ENCODE measurements around the gene ABI2.
"Not testable (repeated sequence)": the region's sequence is repeated elsewhere in the genome, so short reads cannot be mapped to it uniquely, and the experiment has no call there.

ABI2 gene

GRCh38 chr2:203327901-203328759, at the start of gene ABI2:
TSS of gene ABI2 (plus strand) at chr2:203328394. CDS start at chr2:203328515, 121 bp downstream.
- peak; percentile 33 to 61 (median 53) for DNase-seq (ENCODE audit: low read depth in 2 of 3, low spot score in 2 of 3)

GRCh38 chr2:203279288-203279687, 48.9 kb upstream of the ABI2 start:
- no peak for DNase-seq (ENCODE audit: low read depth in 2 of 3, low spot score in 2 of 3)

- DNase-seq (ENCODE audit: low read depth in 2 of 3, low spot score in 2 of 3): no peak
Measured at GRCh38 chr2:203280428-203281064, 47.6 kb upstream of the ABI2 start.

- no peak for DNase-seq (ENCODE audit: low read depth in 2 of 3, low spot score in 2 of 3)
Measured at GRCh38 chr2:203282101-203282500, 46.1 kb upstream of the ABI2 start.

- no peak for DNase-seq (ENCODE audit: low read depth in 2 of 3, low spot score in 2 of 3)
Measured at GRCh38 chr2:203286532-203286931, 41.7 kb upstream of the ABI2 start.

GRCh38 chr2:203301667-203302066, 26.5 kb upstream of the ABI2 start:
- DNase-seq (ENCODE audit: low read depth in 2 of 3, low spot score in 2 of 3): no peak

- not testable (repeated sequence) for DNase-seq (ENCODE audit: low read depth in 2 of 3, low spot score in 2 of 3)
Measured at GRCh38 chr2:203302586-203302985, 25.6 kb upstream of the ABI2 start.

- DNase-seq (ENCODE audit: low read depth in 2 of 3, low spot score in 2 of 3): no peak
Measured at GRCh38 chr2:203310688-203311436, 17.3 kb upstream of the ABI2 start.

- DNase-seq (ENCODE audit: low read depth in 2 of 3, low spot score in 2 of 3): no peak
Measured at GRCh38 chr2:203326356-203326755, 1.8 kb upstream of the ABI2 start.

GRCh38 chr2:203327582-203327900, 653 bp upstream of the ABI2 start:
- DNase-seq (ENCODE audit: low read depth in 2 of 3, low spot score in 2 of 3): no peak

- DNase-seq (ENCODE audit: low read depth in 2 of 3, low spot score in 2 of 3): peak; percentile 6 to 26 (median 23)
Measured at GRCh38 chr2:203328760-203329540, 756 bp downstream of the ABI2 start.

GRCh38 chr2:203330434-203330833, 2.2 kb downstream of the ABI2 start:
- no peak for DNase-seq (ENCODE audit: low read depth in 2 of 3, low spot score in 2 of 3)

- no peak for DNase-seq (ENCODE audit: low read depth in 2 of 3, low spot score in 2 of 3)
Measured at GRCh38 chr2:203338322-203338721, 10.1 kb downstream of the ABI2 start.

- no peak for DNase-seq (ENCODE audit: low read depth in 2 of 3, low spot score in 2 of 3)
Measured at GRCh38 chr2:203340791-203341487, 12.7 kb downstream of the ABI2 start.

- DNase-seq (ENCODE audit: low read depth in 2 of 3, low spot score in 2 of 3): no peak
Measured at GRCh38 chr2:203341741-203342310, 13.6 kb downstream of the ABI2 start.

- DNase-seq (ENCODE audit: low read depth in 2 of 3, low spot score in 2 of 3): not testable (repeated sequence)
Measured at GRCh38 chr2:203342374-203342773, 14.2 kb downstream of the ABI2 start.

GRCh38 chr2:203344667-203345066, 16.5 kb downstream of the ABI2 start:
- DNase-seq (ENCODE audit: low read depth in 2 of 3, low spot score in 2 of 3): no peak

GRCh38 chr2:203346612-203347011, 18.4 kb downstream of the ABI2 start:
- no peak for DNase-seq (ENCODE audit: low read depth in 2 of 3, low spot score in 2 of 3)

GRCh38 chr2:203347375-203347774, 19.2 kb downstream of the ABI2 start:
- DNase-seq (ENCODE audit: low read depth in 2 of 3, low spot score in 2 of 3): no peak

GRCh38 chr2:203352604-203353255, 24.5 kb downstream of the ABI2 start:
- no peak for DNase-seq (ENCODE audit: low read depth in 2 of 3, low spot score in 2 of 3)
